HepG2 (cell line): ENCODE data around the gene REELD1. TPM values are rescaled to one million over a fixed set of nuclear protein-coding genes. Genes with fewer than 3 reads are reported as not detected.
A peak's percentile ranks its signal among the peaks of the same experiment; 100 is the strongest.

Experiments used
- AFF4 ChIP-seq: sonication (generic); formaldehyde crosslinking; IDR thresholded peaks from 2 replicates; pipeline ENCODE4 v1.4.0; 2020; ENCODE audit warnings: missing genetic modification reagents
- CCAR2 ChIP-seq: fragments of 200-400 bp; formaldehyde crosslinking; optimal IDR thresholded peaks from 2 replicates; pipeline ENCODE3; 2018; ENCODE audit warnings: low read depth, mild to moderate bottlenecking, low read length, moderate library complexity
- CHD4 ChIP-seq: fragments of 200-600 bp; sonication (generic); IDR thresholded peaks from 2 replicates; pipeline ENCODE4 v1.7.0; 2017; ENCODE audit warnings: mild to moderate bottlenecking, low read length, borderline replicate concordance
- CTCF ChIP-seq: sonication (generic); formaldehyde crosslinking; IDR thresholded peaks from 2 replicates; pipeline ENCODE4 v1.5.0; 2020; ENCODE audit warnings: mild to moderate bottlenecking, missing genetic modification reagents, moderate library complexity
- DZIP1 ChIP-seq: sonication (generic); formaldehyde crosslinking; IDR thresholded peaks from 2 replicates; pipeline ENCODE4 v1.5.0; 2020; ENCODE audit warnings: mild to moderate bottlenecking, missing genetic modification reagents
- HIC2 ChIP-seq: sonication (generic); formaldehyde crosslinking; IDR thresholded peaks from 2 replicates; pipeline ENCODE4 v1.9.0; 2022; ENCODE audit warnings: low read depth, missing genetic modification reagents
- KDM3A ChIP-seq: IDR thresholded peaks from 2 replicates; pipeline ENCODE4 v1.6.1; 2018; ENCODE audit warnings: low read depth, missing compliant biosample characterization
- NFE2 ChIP-seq: sonication (generic); formaldehyde crosslinking; IDR thresholded peaks from 2 replicates; pipeline ENCODE4 v1.4.0; 2020; ENCODE audit warnings: missing genetic modification reagents
- NFE2L2 ChIP-seq: fragments of 150-350 bp; IDR thresholded peaks from 2 replicates; pipeline ENCODE4 v1.6.1; 2014; ENCODE audit warnings: low read length
- NR3C1 ChIP-seq: sonication (generic); formaldehyde crosslinking; IDR thresholded peaks from 2 replicates; pipeline ENCODE4 v1.4.0; 2020; ENCODE audit warnings: missing genetic modification reagents
- PHF8 ChIP-seq: sonication (generic); formaldehyde crosslinking; IDR thresholded peaks from 2 replicates; pipeline ENCODE4 v1.5.0; 2020; ENCODE audit warnings: missing genetic modification reagents
- TOE1 ChIP-seq: sonication (generic); formaldehyde crosslinking; IDR thresholded peaks from 2 replicates; pipeline ENCODE4 v1.4.0; 2020; ENCODE audit warnings: mild to moderate bottlenecking, missing genetic modification reagents
- TRIM22 ChIP-seq: fragments of 450-650 bp; IDR thresholded peaks from 2 replicates; pipeline ENCODE4 v1.6.1; 2017
- TRIM24 ChIP-seq: sonication (generic); formaldehyde crosslinking; IDR thresholded peaks from 2 replicates; pipeline ENCODE4 v1.8.0; 2022; ENCODE audit warnings: mild to moderate bottlenecking, missing genetic modification reagents
- ZNF350 ChIP-seq: sonication (generic); formaldehyde crosslinking; IDR thresholded peaks from 2 replicates; pipeline ENCODE4 v1.4.0; 2020; ENCODE audit warnings: mild to moderate bottlenecking, low read depth, missing genetic modification reagents, borderline replicate concordance
- ZNF572 ChIP-seq: sonication (generic); formaldehyde crosslinking; IDR thresholded peaks from 2 replicates; pipeline ENCODE4 v1.5.1; 2020; ENCODE audit warnings: mild to moderate bottlenecking, missing genetic modification reagents
- ZSCAN29 ChIP-seq: sonication (generic); formaldehyde crosslinking; conservative IDR thresholded peaks from 2 replicates; pipeline ENCODE4 v1.4.0; 2020; ENCODE audit warnings: mild to moderate bottlenecking, missing genetic modification reagents
- polyA plus RNA-seq, 8 experiments: library from polyadenylated mRNA; depleted of rRNA in 3 of 8; stranded (reverse) in 7 of 8; unstranded in 1 of 8; fragments of >200 nt; fragmentation: Illumina TruSeq in 4 of 8; extraction: Trizol in 4 of 8; gene quantifications; 2 replicates each; pipeline versions ENCODE4 v1.2.1 to v1.2.3, GENCODE V29; 2011 to 2016; ENCODE audit warnings: low read depth in 4 of 8, missing spikeins in 1 of 8, mixed read lengths in 1 of 8; ENCODE audit not compliant: insufficient read depth in 1 of 8
- total RNA-seq, 5 experiments: library from RNA; depleted of rRNA; stranded (reverse); fragments of >200 nt; fragmentation: Illumina TruSeq; extraction: Trizol; gene quantifications; 2 replicates each; pipeline ENCODE4 v1.2.3, GENCODE V29; 2016; ENCODE audit warnings: low read depth in 1 of 5

REELD1 gene
- total and polyA plus RNA-seq, 2 of the 13 experiments (the other 11 are each of a cell fraction or from before 2014, with no cell fraction given): 0.04 to 0.26 TPM

GRCh38 chr4:146175541-146176453, 38.5 kb upstream of the REELD1 start, which contains the start of gene LSM6 (continued):
- TF ChIP-seq AFF4 (CRISPR knock-in tag) (no peak), KDM3A (no peak), ZSCAN29 (no peak), NR3C1 (no peak), NFE2 (CRISPR knock-in tag) (no peak), TOE1 (CRISPR knock-in tag) (0 out of 2 replicates have a peak, but pooled peaks have one; percentile 40), CHD4 (no peak), PHF8 (CRISPR knock-in tag) (peak; percentile 86), ZNF572 (CRISPR knock-in tag) (no peak), TRIM24 (no peak), DZIP1 (CRISPR knock-in tag) (peak; percentile 78; the same call in 1 of the 2 replicates), ZNF350 (CRISPR knock-in tag) (peak; percentile 53; the same call in 1 of the 2 replicates), NFE2L2 (no peak), HIC2 (CRISPR knock-in tag) (no peak), CCAR2 (no peak), CTCF (CRISPR knock-in tag) (peak; percentile 41), TRIM22 (no peak)
